ELR (cell line): ENCODE measurements around the gene MYO9B.
A peak's percentile ranks its signal among the peaks of the same experiment; 100 is the strongest.
"Not testable (repeated sequence)": the region's sequence is repeated elsewhere in the genome, so short reads cannot be mapped to it uniquely, and the experiment has no call there.

ENCODE experiments used
- DNase-seq: peaks from one replicate; pipeline ENCODE4 v3.0.0-alpha.2; 2015; ENCODE audit warnings: low read depth

MYO9B gene

GRCh38 chr19:17183271-17183761 is 107.7 kb downstream of the MYO9B start:
- DNase-seq, result no peak

DNA sequence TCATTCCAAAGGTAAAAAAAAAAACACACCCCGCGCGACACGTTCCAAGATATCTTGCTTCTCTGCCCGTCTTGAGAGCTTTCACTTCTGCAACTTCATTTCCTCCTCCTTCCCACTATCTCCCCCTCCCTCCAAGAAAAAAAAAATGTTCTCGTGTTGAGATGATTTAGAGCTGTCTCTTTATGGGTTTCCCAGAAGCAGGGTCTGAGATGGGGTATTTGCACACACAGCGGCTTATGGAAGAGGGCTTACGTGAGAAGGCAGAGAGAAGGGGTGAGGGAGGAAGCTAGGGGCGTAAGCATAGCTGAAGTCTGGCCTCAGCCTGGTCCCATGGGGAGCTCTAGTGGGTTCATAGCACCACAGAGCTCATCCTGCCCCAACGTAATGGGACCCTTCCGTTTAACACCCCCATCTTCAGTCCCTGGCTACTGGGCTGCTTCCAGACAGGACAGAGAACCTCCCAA is 108.3 kb downstream of the MYO9B start:
- DNase-seq, result no peak

DNA sequence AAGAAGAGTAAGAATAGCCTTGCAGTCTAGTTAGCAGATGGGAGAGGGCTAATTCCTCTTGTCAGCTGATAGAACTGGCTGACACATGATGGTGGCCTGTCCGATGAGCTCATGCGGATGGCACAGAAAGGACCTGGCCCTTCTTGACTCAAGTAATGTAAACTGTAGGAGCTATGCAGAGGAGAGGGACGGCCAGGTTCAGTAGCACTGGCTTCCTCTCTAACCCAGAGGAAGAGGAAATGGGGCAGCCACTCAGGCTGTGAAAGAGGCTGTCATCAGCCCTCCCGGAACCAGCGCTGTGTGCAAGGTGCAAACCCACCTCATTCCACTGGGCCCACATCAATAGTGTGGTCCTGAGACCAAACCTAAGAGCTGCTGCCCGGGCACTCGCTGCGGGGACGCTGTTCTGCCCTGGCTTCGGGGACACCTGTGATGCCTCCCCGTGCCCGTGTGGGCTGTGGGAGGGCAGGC is 108.8 kb downstream of the MYO9B start:
- no peak for DNase-seq

GRCh38 chr19:17185590-17185989 is 110.0 kb downstream of the MYO9B start:
- DNase-seq, result no peak

DNA sequence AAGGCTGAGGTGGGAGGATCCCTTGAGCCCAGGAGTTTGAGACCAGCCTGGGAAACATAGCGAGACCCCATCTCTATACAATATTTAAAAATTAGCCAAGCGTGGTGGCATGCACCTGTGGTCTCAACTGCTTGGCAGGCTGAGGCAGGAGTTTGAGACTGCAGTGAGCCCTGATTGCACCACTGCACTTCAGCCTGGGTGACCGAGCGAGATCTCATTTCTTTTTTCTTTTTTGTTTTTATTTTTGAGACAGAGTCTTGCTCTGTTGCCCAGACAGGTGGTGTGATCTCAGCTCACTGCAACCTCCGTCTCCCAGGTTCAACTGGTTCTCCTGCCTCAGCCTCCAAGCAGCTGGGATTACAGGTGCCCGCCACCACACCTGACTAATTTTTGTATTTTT is 116.2 kb downstream of the MYO9B start:
- DNase-seq, result not testable (repeated sequence)

- DNase-seq, result no peak
Measured at GRCh38 chr19:17192751-17193150, 117.2 kb downstream of the MYO9B start.

DNA sequence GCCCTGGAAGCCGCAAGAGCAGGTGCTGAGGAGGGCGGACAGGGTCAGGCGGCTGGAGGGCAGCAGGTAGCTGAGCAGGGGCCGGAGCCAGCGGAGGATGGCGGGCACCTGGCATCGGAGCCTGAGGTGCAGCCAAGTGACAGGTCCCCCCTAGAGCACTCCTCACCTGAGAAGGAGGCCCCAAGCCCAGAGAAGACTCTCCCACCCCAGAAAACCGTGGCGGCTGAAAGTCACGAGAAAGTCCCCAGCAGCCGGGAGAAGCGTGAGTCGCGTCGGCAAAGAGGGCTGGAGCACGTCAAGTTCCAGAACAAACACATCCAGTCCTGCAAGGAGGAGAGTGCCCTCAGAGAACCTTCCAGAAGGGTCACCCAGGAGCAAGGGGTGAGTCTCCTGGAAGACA is 119.0 kb downstream of the MYO9B start:
- DNase-seq, result no peak

GRCh38 chr19:17195106-17195505 is 119.5 kb downstream of the MYO9B start:
- no peak for DNase-seq

GRCh38 chr19:17196610-17197009 is 121.0 kb downstream of the MYO9B start:
- DNase-seq, result no peak

DNA sequence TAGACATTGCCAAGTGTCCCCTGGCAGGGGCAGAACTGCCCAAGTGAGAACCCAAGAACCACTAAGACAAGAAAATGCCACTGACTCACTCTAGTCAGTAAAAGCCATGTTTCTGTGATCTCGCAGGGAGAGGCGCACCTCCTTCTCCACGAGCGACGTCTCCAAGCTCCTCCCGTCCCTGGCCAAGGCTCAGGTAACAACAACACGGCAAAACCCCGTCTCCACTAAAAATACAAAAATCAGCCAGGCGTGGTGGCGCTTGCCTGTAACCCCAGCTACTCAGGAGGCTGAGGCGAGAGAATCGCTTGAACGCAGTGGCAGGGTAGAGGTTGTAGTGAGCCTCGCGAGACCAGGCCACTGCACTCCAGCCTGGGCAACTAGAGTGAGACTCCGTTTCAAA is 122.1 kb downstream of the MYO9B start:
- DNase-seq, result no peak

GRCh38 chr19:17200408-17201079 is 125.0 kb downstream of the MYO9B start:
- no peak for DNase-seq

- peak; percentile 51 for DNase-seq
Measured at GRCh38 chr19:17202249-17202648, 126.7 kb downstream of the MYO9B start.

DNA sequence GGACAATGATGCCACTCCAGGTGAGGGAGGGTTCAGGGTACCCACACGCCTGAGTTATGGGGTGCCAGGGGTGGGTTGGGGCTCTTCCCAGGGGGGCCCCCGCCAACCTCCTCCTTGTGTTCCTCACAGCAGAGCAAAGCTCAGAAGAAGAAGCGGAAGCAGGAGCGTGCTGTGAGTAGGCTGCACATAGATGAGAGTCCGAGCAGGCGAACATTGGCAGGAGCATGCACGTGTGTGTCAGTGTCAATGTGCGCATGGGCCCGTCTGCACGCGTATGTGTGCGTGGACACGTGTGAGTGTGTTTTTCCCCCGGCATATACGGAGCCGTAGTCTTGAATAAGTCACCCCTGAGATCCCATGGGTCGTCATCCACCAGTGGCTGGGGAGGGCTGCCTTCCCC is 127.1 kb downstream of the MYO9B start:
- no peak for DNase-seq

- DNase-seq, result peak; percentile 68
Measured at GRCh38 chr19:17205237-17206140, 129.9 kb downstream of the MYO9B start.

DNA sequence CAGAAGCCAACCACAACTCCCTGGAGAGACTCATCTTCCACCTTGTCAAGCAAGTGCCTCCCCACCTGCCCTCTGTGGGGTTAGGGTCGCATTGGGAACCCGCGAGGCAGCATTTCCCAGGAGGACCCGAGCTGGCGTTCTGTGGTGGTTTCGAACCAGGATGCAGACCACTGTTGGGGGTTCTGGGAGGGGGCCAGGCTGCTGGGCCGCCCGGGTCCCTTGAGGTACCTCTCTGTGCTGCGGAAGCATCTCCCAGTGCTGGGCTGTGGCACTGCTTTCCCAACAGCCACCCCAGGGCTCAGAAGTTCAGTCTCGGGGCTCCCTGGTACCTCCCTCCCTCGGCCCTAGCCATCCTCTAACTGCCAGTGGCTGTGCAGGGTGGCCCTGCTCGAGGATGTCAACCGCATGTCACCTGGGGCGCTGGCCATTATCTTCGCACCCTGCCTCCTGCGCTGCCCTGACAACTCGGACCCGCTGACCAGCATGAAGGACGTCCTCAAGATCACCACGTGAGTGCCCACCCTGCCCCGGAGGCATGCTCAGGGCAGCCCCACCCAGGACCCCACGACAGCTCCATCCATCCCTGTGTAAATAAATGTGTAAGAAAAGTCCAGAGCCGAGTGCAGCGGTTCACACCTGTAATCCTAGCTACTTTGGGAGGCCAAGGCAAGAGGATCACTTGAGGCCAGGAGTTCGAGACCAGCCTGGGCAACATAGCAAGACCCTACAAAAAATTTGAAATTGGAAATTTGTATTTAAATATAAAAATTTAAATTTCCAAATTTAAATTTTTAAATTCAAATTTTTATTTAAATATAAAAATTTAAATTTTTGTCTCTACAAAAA is 131.4 kb downstream of the MYO9B start:
- DNase-seq, result no peak

DNA sequence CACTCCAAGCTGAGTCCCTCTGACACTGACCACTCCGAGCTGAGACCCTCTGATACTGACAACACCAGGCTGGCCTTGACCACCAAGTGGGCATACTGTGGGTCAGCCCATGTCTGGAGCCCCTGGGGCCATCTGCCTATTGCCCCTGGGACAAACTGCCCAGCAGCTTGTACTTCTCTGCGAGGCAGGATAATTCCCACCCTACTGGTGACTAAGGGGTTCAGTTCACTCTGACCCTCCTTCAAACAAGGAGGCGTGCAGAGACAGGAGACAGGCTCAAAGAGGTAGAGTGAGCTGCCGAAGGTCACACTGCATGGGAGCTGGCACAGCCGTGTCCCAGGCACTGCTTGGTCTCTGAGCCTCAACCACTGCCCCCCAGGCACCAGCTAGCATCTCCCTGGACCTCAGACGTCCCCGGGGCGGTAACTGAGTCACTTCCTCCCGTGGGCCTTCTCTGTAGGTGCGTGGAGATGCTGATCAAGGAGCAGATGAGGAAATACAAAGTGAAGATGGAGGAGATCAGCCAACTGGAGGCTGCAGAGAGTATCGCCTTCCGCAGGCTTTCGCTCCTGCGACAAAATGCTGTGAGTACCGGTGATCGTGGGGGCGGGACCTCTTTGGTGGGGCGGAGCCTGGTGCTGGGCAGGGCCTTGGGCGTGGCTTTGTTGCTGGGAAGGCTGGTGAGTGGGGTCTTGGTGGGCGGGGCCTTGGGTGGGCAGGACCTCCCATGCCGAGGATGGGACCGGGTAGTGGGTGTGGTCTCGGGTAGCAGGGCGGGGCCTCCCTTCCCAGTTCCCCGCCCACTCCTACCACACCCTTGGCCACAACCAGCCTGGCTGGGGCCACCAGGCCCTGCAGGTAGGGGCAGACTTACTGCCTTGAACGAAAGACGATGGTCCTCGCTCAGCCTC is 133.8 kb downstream of the MYO9B start:
- DNase-seq, result peak; percentile 78

DNA sequence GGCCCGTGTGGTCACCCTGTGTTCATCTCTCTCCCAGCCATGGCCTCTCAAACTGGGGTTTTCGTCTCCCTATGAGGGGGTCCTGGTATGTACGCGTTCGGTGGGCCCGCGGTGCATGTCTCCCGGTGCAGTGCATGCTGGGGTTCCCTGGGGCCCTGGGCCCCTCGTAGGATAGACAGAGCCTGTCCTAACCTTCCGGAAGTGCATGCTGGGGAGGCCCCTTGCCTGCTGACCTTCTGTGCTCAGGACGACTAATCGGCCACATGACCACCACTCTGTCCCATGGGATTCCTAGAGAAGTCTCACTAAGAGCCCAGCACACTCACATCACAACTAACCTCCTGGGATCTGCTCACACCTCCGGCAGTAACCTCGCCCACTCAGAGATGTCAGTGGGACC is 134.7 kb downstream of the MYO9B start:
- peak; percentile 28 for DNase-seq

DNA sequence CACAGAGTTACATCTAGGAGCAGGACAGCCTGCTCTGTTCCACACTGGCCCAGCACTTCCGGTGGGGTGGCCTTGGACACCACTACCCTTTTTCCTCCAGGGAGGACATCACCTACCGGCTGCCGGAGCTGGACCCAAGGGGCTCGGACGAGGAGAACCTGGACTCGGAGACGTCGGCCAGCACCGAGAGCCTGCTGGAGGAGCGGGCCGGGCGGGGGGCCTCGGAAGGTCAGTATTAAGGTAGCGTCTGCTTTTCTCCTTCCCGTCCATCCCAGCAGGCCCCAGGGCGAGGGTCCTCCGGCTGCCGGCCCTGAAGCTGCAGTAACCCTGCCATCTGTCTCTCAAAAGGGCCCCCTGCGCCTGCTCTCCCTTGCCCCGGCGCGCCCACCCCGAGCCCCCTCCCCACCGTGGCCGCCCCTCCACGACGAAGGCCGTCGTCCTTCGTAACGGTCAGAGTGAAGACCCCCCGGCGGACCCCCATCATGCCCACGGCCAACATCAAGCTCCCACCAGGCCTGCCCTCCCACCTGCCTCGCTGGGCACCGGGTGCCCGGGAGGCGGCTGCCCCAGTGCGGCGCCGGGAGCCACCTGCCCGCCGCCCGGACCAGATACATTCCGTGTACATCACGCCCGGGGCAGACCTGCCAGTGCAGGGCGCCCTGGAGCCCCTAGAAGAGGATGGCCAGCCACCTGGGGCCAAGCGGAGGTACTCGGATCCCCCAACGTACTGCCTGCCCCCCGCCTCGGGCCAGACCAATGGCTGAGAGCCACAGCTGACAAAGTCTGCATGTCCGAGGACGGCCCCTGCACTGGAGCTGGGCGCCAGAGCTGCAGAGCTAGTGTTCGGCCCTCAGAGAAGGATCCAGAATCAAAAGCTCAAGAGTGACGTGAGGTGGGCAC is 136.2 kb downstream of the MYO9B start:
- no peak for DNase-seq

DNA sequence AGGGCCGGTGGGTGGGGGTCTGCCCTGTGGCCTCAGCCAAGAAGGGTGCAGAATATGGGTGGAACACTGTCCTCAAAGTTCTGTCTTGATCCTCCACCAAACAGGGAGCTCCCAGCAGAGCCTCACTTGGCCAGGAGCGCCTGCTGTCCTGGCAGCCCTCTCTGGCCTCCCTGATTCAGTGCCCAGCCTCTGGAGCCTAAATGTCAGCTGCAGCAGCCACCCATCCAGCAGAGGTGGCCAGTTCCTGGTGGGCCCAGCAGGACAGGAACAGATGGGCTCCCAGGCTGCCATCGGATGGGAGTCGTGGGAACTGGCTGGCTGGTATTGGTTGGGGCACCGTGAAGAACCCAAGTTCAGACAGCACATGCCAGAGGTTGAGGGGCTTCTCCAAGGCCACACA is 137.8 kb downstream of the MYO9B start:
- no peak for DNase-seq
